ENCODE results near the gene SPIC. TPM values are rescaled to one million over a fixed set of nuclear protein-coding genes. Genes with fewer than 3 reads are reported as not detected.
A peak's percentile ranks its signal among the peaks of the same experiment; 100 is the strongest.

SPIC gene
- total RNA-seq, 1 experiment from 2014 or later: not detected

- DNase-seq (ENCODE audit: low read depth): no peak
Measured at GRCh38 chr12:101527682-101528081, 52.5 kb downstream of the SPIC start.

DNA sequence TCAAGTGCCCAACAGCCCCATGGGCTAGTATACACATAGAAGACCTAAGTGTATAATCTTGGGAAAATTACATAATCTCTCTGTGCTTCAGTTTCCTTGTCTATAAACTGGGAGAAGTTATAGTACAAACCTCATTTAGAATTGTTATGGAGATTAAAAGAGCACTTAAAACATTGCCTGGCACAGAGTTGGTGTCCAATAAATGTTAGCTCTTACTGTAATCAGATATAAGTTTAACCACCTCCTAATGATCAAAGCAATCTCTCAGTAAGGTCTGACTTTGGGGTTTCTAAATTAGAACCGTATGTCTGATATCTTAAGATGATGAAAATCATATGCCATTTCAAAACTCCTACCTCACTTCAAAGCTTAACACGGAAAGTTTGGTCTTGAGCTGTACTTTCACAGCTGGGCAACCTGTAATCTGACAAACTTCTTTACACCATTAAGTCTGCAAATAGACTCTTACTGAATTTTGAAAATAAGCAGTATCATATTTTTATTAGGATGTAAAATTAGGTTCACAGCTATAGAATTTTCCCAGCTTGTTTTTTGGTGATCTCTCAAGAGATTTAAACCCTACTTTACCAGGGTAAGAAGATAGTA is 61.0 kb downstream of the SPIC start:
- no peak for DNase-seq (ENCODE audit: low read depth)

Small RNA genes lying within 50 kb of the gene (small RNA-seq; reads per million reads assigned to genes)
- not detected for gene RF00019
- gene RNA5SP367: not detected
- gene RNU5E-5P: 3.2 reads per million, percentile 86 among the genes with 10 or more reads in this experiment

Other genes starting within 250 kb of the SPIC start
- 24.3 and 25.3 TPM in 2 replicates for gene UTP20, start 195.2 kb upstream of the SPIC start, total RNA-seq (2014; rRNA removed; shearing (Covaris generic))
- 54.1 and 63.6 TPM in 2 replicates for gene ARL1, start 67.6 kb upstream of the SPIC start, total RNA-seq (2014; rRNA removed; shearing (Covaris generic))
- gene MYBPC1, start 119.6 kb downstream of the SPIC start, total RNA-seq (2014; rRNA removed; shearing (Covaris generic)): not detected in 2 replicates
- 59.8 and 82.5 TPM in 2 replicates for gene CHPT1, start 222.3 kb downstream of the SPIC start, total RNA-seq (2014; rRNA removed; shearing (Covaris generic))

Data from HT1080 (cell line).